Kidney epithelial cell (primary cell): ENCODE results near the gene DLX3. TPM values are rescaled to one million over a fixed set of nuclear protein-coding genes. Genes with fewer than 3 reads are reported as not detected.

Experiments used
- DNase-seq: peaks from one replicate; pipeline ENCODE4 v3.0.0-alpha.2; 2010; ENCODE audit warnings: low read depth
- H3K27me3 ChIP-seq: 2 replicates; pipeline ENCODE4 v1.6.0; 2011; ENCODE audit warnings: low read length; ENCODE audit not compliant: control insufficient read depth, insufficient read depth
- H3K36me3 ChIP-seq: 2 replicates; pipeline ENCODE4 v1.5.1; 2011; ENCODE audit warnings: low read length; ENCODE audit not compliant: control insufficient read depth, insufficient read depth
- H3K4me3 ChIP-seq: 2 replicates; pipeline ENCODE4 v1.5.1; 2011; ENCODE audit warnings: low read depth, mild to moderate bottlenecking, control low read depth, low read length
- CTCF ChIP-seq: IDR thresholded peaks from 2 replicates; pipeline ENCODE4 v1.5.1; 2011; ENCODE audit warnings: mild to moderate bottlenecking, moderate library complexity, low read length, control low read depth, inconsistent platforms; ENCODE audit not compliant: insufficient read depth, poor library complexity, severe bottlenecking
- total RNA-seq: library from RNA; depleted of rRNA; stranded (reverse); fragments of >200 nt; gene quantifications from 2 replicates; pipeline ENCODE4 v1.2.3, GENCODE V29; 2015

Gene DLX3
- total RNA-seq, 1 donor from 2014 or later: 0.04 TPM

GRCh38 chr17:50037321-50038107, 42.5 kb upstream of the DLX3 start:
- no peak for DNase-seq
- no peak overlapping the region for H3K4me3 ChIP-seq
- no peaks in the 10 kb centered on the region for H3K27me3 ChIP-seq
- TF ChIP-seq CTCF: no peak
- no peaks in the 10 kb centered on the region for H3K36me3 ChIP-seq

- DNase-seq: no peak
- no peak for TF ChIP-seq CTCF
- Histone ChIP-seq H3K4me3 (no peak overlapping the region), H3K27me3 (no peaks in the 10 kb centered on the region), H3K36me3 (no peaks in the 10 kb centered on the region)
Observed at GRCh38 chr17:50036455-50037261, 41.6 kb upstream of the DLX3 start.

DNA sequence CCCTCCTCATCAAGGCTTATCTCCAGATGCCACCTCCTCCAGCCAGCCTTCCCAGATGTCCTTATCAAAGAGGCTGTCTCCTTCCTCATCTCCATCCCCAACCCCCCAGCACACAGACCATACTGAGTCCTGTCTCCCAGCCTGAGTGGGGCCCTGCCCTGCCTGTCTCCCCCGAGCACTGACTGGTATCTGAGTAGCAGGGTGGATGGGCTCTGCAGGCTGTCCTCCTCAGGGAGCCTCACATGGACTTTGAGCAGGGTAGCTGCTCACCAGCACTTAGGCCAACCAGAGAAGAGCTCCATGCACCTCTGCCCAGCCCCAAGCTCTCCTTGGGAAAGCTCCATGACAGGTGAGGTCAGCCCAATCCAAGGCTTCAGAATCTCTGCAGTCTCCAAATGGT, 40.9 kb upstream of the DLX3 start:
- no peak for TF ChIP-seq CTCF
- no peak for DNase-seq
- Histone ChIP-seq H3K4me3 (no peak overlapping the region), H3K36me3 (no peaks in the 10 kb centered on the region), H3K27me3 (no peaks in the 10 kb centered on the region)

GRCh38 chr17:50035421-50035879, 40.4 kb upstream of the DLX3 start:
- no peaks in the 10 kb centered on the region for H3K36me3 ChIP-seq
- H3K27me3 ChIP-seq: no peaks in the 10 kb centered on the region
- no peak for DNase-seq
- H3K4me3 ChIP-seq: no peak overlapping the region
- no peak for TF ChIP-seq CTCF

DNA sequence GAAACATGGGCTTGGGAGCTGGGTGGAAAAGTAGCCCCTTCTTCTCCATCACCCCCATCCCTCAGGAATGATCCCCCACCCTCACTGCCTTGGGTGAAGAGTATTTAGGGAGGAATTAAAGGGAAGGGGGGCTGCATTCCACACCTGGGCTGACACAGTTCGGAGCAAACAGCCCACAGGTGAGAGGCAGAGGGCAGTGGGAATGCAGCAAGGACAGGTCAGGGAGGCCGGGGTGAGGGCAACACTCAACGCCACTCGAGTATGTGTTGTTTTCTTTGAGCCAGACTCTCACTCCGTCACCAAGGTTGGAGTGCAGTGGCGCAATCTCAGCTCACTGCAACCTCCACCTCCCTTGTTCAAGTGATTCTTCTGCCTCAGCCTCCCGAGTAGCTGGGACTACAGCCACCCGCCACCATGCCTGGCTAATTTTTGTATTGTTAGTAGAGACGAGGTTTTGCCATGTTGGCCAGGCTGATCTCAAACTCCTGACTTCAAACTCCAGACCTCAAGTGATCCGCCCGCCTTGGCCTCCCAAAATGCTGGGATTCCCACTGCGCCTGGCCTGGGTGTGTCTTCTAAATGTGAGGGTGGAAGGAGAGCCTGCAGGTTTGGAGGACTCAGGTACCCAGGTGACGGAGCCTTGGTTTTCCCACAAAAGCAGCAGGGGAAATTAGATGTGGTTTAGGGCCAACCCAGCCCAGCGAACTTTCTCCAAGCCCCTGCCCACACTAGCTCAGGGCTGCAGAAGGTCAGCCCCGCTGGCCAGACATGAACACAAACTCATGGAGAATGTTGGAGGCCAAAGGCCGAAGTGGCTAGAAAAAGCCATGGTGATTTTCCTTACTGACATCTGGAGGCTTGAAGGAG, 39.7 kb upstream of the DLX3 start:
- DNase-seq: no peak
- no peak for TF ChIP-seq CTCF
- no peak overlapping the region for H3K4me3 ChIP-seq
- no peaks in the 10 kb centered on the region for H3K27me3 ChIP-seq
- no peaks in the 10 kb centered on the region for H3K36me3 ChIP-seq
